Caco-2 (cell line): Measurements from ENCODE around the gene CACNA1S. TPM values are rescaled to one million over a fixed set of nuclear protein-coding genes. Genes with fewer than 3 reads are reported as not detected.

Experiments used
- BruUV-seq: library from RNA; stranded (reverse); fragments of 400-500 nt; replicated peaks from 2 replicates; lab custom pipeline; 2021; lab: Mats Ljungman, UMichigan
- CTCF ChIA-PET: fragments of 300-600 bp; sonication (Branson Sonifier 250); formaldehyde crosslinking; loops from one replicate; lab custom pipeline; 2022; ENCODE audit warnings: antibody characterized with exemption; lab: Charles Lee
- POLR2A ChIA-PET: fragments of 300-600 bp; sonication (Branson Sonifier 250); formaldehyde crosslinking; loops from one replicate; lab custom pipeline; 2022; ENCODE audit warnings: antibody characterized with exemption; lab: Charles Lee
- DNase-seq, 2 experiments: peaks; one replicate each; pipeline versions ENCODE4 v3.0.0 to v3.0.0-alpha.2; 2020 to 2022
- H3K27me3 ChIP-seq: replicated peaks from 2 replicates; pipeline ENCODE4 v1.6.0; 2011; ENCODE audit warnings: low read length; ENCODE audit not compliant: control insufficient read depth, insufficient read depth
- H3K36me3 ChIP-seq: 2 replicates; pipeline ENCODE4 v1.5.1; 2011; ENCODE audit warnings: low read length; ENCODE audit not compliant: control insufficient read depth, insufficient read depth
- H3K4me1 ChIP-seq: fragments of 250-450 bp; sonication (Bioruptor Pico); 2 replicates; pipeline ENCODE4 v1.5.1; 2020; ENCODE audit warnings: mild to moderate bottlenecking
- H3K4me3 ChIP-seq: 2 replicates; pipeline ENCODE4 v1.5.1; 2011; ENCODE audit warnings: low read depth, mild to moderate bottlenecking, control low read depth, low read length
- H3K9me3 ChIP-seq: fragments of 250-450 bp; sonication (Bioruptor Pico); 2 replicates; pipeline ENCODE4 v1.5.1; 2020; ENCODE audit warnings: mild to moderate bottlenecking, moderate library complexity
- H3K27ac Mint-ChIP-seq: one replicate; pipeline ENCODE4 v1.8.0; 2022; ENCODE audit warnings: mixed read lengths; ENCODE audit not compliant: unreplicated experiment
- H3K27me3 Mint-ChIP-seq: one replicate; pipeline ENCODE4 v1.8.0; 2022; ENCODE audit warnings: mixed read lengths; ENCODE audit not compliant: insufficient read depth, unreplicated experiment
- H3K36me3 Mint-ChIP-seq: one replicate; pipeline ENCODE4 v1.8.0; 2022; ENCODE audit warnings: mild to moderate bottlenecking, mixed read lengths; ENCODE audit not compliant: insufficient read depth, unreplicated experiment
- H3K4me1 Mint-ChIP-seq: one replicate; pipeline ENCODE4 v1.8.0; 2022; ENCODE audit warnings: low read depth, mixed read lengths; ENCODE audit not compliant: unreplicated experiment
- H3K4me3 Mint-ChIP-seq: one replicate; pipeline ENCODE4 v1.8.0; 2022; ENCODE audit warnings: mild to moderate bottlenecking, moderate library complexity, mixed read lengths; ENCODE audit not compliant: unreplicated experiment
- H3K9me3 Mint-ChIP-seq: one replicate; pipeline ENCODE4 v1.8.0; 2022; ENCODE audit warnings: mixed read lengths; ENCODE audit not compliant: unreplicated experiment
- CTCF ChIP-seq, 2 experiments: fragments of 200-600 bp in 1 of 2; IDR thresholded peaks; 1 replicate in 1 of 2; 2 replicates in 1 of 2; pipeline versions ENCODE4 v1.5.1 to v1.8.0; 2011 to 2022; ENCODE audit warnings: antibody characterized with exemption in 1 of 2, control low read depth in 1 of 2, inconsistent platforms in 1 of 2, low read depth in 1 of 2, low read length in 1 of 2, mild to moderate bottlenecking in 1 of 2, moderate library complexity in 1 of 2; ENCODE audit not compliant: insufficient read depth in 1 of 2, severe bottlenecking in 1 of 2, unreplicated experiment in 1 of 2
- intact Hi-C: fragments of 100-400 bp; cut with micrococcal nuclease; formaldehyde crosslinking; loops from one replicate; pipeline ENCODE4 v1.10.0; 2022; ENCODE audit not compliant: unreplicated experiment
- total RNA-seq: library from RNA; stranded (reverse); gene quantifications from 2 replicates; pipeline ENCODE4 v1.2.3, GENCODE V29; 2022

The CACNA1S gene
- total RNA-seq, 1 experiment from 2014 or later: 0.07 TPM

GRCh38 chr1:201139306-201139705, 27.1 kb upstream of the CACNA1S start:
- Histone ChIP-seq H3K9me3 (no peaks in the 10 kb centered on the region), H3K36me3 (no peaks in the 10 kb centered on the region; the same call in 1 of the 2 replicates), H3K27me3 (no peaks in the 10 kb centered on the region), H3K4me3 (no peak overlapping the region), H3K4me1 (no peaks in the 10 kb centered on the region; the same call in 1 of the 2 replicates)
- Mint-ChIP-seq H3K4me1 (peaks cover 6% of the 10 kb centered on the region), H3K27ac (peak overlapping the region; percentile 38), H3K9me3 (no peaks in the 10 kb centered on the region), H3K27me3 (no peaks in the 10 kb centered on the region), H3K36me3 (peaks cover 41% of the 10 kb centered on the region), H3K4me3 (no peak overlapping the region)
- DNase-seq: no peak
- intact Hi-C loops: no loop called here
- CTCF ChIA-PET: interaction anchor here (1.5 kb wide), 1 partner anchor 10 kb away, joined by 5 read pairs; no protein-coding TSS in a partner anchor
- BruUV-seq: no TSS peak
- POLR2A ChIA-PET: no interaction called here
- no peak for TF ChIP-seq CTCF (IDR thresholded peaks at IDR 0.05; ENCODE audit: insufficient read depth in 1 of 2, low read depth in 1 of 2, low read length in 1 of 2, severe bottlenecking in 1 of 2, unreplicated experiment in 1 of 2)

GRCh38 chr1:201138311-201138840, 26.1 kb upstream of the CACNA1S start:
- no peak overlapping the region for H3K4me3 ChIP-seq
- H3K4me1 ChIP-seq: no peaks in the 10 kb centered on the region; the same call in 1 of the 2 replicates
- intact Hi-C loops: no loop called here
- H3K4me1 Mint-ChIP-seq: peaks cover 6% of the 10 kb centered on the region
- CTCF ChIA-PET: no interaction called here
- H3K36me3 Mint-ChIP-seq: peaks cover 34% of the 10 kb centered on the region
- H3K36me3 ChIP-seq: no peaks in the 10 kb centered on the region; the same call in 1 of the 2 replicates
- H3K9me3 Mint-ChIP-seq: no peaks in the 10 kb centered on the region
- no TSS peak for BruUV-seq
- no peak for TF ChIP-seq CTCF (IDR thresholded peaks at IDR 0.05; ENCODE audit: insufficient read depth in 1 of 2, low read depth in 1 of 2, low read length in 1 of 2, severe bottlenecking in 1 of 2, unreplicated experiment in 1 of 2)
- no peaks in the 10 kb centered on the region for H3K27me3 ChIP-seq
- H3K4me3 Mint-ChIP-seq: no peak overlapping the region
- no peak overlapping the region for H3K27ac Mint-ChIP-seq
- no peaks in the 10 kb centered on the region for H3K9me3 ChIP-seq
- POLR2A ChIA-PET: no interaction called here
- DNase-seq: no peak
- H3K27me3 Mint-ChIP-seq: no peaks in the 10 kb centered on the region

GRCh38 chr1:201137579-201138310, 25.5 kb upstream of the CACNA1S start:
- Histone ChIP-seq H3K36me3 (no peaks in the 10 kb centered on the region; the same call in 1 of the 2 replicates), H3K4me3 (no peak overlapping the region), H3K27me3 (no peaks in the 10 kb centered on the region), H3K4me1 (no peaks in the 10 kb centered on the region; the same call in 1 of the 2 replicates), H3K9me3 (no peaks in the 10 kb centered on the region)
- no peak for DNase-seq
- Mint-ChIP-seq H3K27ac (no peak overlapping the region), H3K27me3 (no peaks in the 10 kb centered on the region), H3K4me3 (no peak overlapping the region), H3K36me3 (peaks cover 34% of the 10 kb centered on the region), H3K9me3 (no peaks in the 10 kb centered on the region), H3K4me1 (peaks cover 6% of the 10 kb centered on the region)
- no peak for TF ChIP-seq CTCF (IDR thresholded peaks at IDR 0.05; ENCODE audit: insufficient read depth in 1 of 2, low read depth in 1 of 2, low read length in 1 of 2, severe bottlenecking in 1 of 2, unreplicated experiment in 1 of 2)
- intact Hi-C loops: no loop called here
- POLR2A ChIA-PET: no interaction called here
- CTCF ChIA-PET: no interaction called here
- BruUV-seq: no TSS peak
